Keratinocyte (primary cell): ENCODE results near the gene GH1.

Experiments
- EZH2 ChIP-seq: IDR thresholded peaks from one replicate; pipeline ENCODE4 v1.6.1; 2012; ENCODE audit warnings: inconsistent platforms, mild to moderate bottlenecking, low read length, moderate library complexity
- TF ChIP-seq, protein P1 (sequence below), 3 experiments: IDR thresholded peaks in 1 of 3; conservative IDR thresholded peaks in 1 of 3; optimal IDR thresholded peaks in 1 of 3; 2 replicates in 2 of 3; 3 replicates in 1 of 3; pipeline versions ENCODE3 to v1.5.1; 2011; ENCODE audit warnings: low read length in 3 of 3, mild to moderate bottlenecking in 3 of 3, moderate library complexity in 2 of 3, control low read depth in 1 of 3, inconsistent platforms in 1 of 3; ENCODE audit not compliant: insufficient read depth in 2 of 3; ENCODE audit errors: extremely low read depth in 1 of 3

GRCh38 chr17:63880706-63881105 is 37.9 kb downstream of the GH1 start:
- TF ChIP-seq, protein P1, sequence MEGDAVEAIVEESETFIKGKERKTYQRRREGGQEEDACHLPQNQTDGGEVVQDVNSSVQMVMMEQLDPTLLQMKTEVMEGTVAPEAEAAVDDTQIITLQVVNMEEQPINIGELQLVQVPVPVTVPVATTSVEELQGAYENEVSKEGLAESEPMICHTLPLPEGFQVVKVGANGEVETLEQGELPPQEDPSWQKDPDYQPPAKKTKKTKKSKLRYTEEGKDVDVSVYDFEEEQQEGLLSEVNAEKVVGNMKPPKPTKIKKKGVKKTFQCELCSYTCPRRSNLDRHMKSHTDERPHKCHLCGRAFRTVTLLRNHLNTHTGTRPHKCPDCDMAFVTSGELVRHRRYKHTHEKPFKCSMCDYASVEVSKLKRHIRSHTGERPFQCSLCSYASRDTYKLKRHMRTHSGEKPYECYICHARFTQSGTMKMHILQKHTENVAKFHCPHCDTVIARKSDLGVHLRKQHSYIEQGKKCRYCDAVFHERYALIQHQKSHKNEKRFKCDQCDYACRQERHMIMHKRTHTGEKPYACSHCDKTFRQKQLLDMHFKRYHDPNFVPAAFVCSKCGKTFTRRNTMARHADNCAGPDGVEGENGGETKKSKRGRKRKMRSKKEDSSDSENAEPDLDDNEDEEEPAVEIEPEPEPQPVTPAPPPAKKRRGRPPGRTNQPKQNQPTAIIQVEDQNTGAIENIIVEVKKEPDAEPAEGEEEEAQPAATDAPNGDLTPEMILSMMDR (optimal IDR thresholded peaks at IDR 0.05 in 1 of 3, IDR thresholded peaks at IDR 0.05 in 1 of 3, conservative IDR thresholded peaks at IDR 0.05 in 1 of 3; ENCODE audit: extremely low read depth in 1 of 3, insufficient read depth in 2 of 3, low read length in 3 of 3), result no peak
- no peak for TF ChIP-seq EZH2
